ENCODE results near the gene ABCF3. TPM values are rescaled to one million over a fixed set of nuclear protein-coding genes. Genes with fewer than 3 reads are reported as not detected.

The ABCF3 gene
- total RNA-seq, 4 donors from 2014 or later = 11.8 to 73.0 (median 36.8) TPM

GRCh38 chr3:184154885-184155643 is 30.9 kb upstream of the ABCF3 start, which contains the start of gene DVL3:
Gene DVL3, plus strand, starts transcription at chr3:184155377. Its CDS starts 259 bp downstream, at chr3:184155636.
- peaks cover 4 to 17% of the 10 kb centered on the region in 2 donors for H3K4me1 ChIP-seq
- TF ChIP-seq CTCF (IDR thresholded peaks at IDR 0.05) (peak in 1 of 4 experiments; percentile 7), POLR2A (IDR thresholded peaks at IDR 0.05) (peak; percentile 49 to 58)
- no peaks in the 10 kb centered on the region for H3K9me3 ChIP-seq
- peak within 1 kb of the TSS; percentile 75 to 97 for H3K4me3 ChIP-seq
- no peaks in the 10 kb centered on the region for H3K36me3 ChIP-seq
- intact Hi-C loops (cut with DNase I; ENCODE audit: low total_unique reads) = no loop called here
- H3K27me3 ChIP-seq = no peaks in the 10 kb centered on the region
- peak; percentile 57 to 73 for DNase-seq
- peak within 1 kb of the TSS; percentile 90 to 95 for H3K27ac ChIP-seq

GRCh38 chr3:184155644-184156521 is 30.1 kb upstream of the ABCF3 start:
- Histone ChIP-seq H3K9me3 (no peaks in the 10 kb centered on the region), H3K4me3 (peak overlapping the region; percentile 75 to 97), H3K36me3 (no peaks in the 10 kb centered on the region), H3K27me3 (no peaks in the 10 kb centered on the region), H3K4me1 (peaks cover 4 to 24% of the 10 kb centered on the region in 2 donors), H3K27ac (peak overlapping the region; percentile 90 to 95)
- intact Hi-C loops (cut with DNase I; ENCODE audit: low total_unique reads) = no loop called here
- TF ChIP-seq CTCF (IDR thresholded peaks at IDR 0.05) (no peak), POLR2A (IDR thresholded peaks at IDR 0.05) (no peak)
- DNase-seq = peak in 1 of 2 donors; percentile 44

GRCh38 chr3:184156522-184156955 is 29.5 kb upstream of the ABCF3 start:
- H3K4me3 ChIP-seq = peak overlapping the region; percentile 75 to 97
- peak overlapping the region; percentile 90 to 95 for H3K27ac ChIP-seq
- peak; percentile 58 to 73 for DNase-seq
- H3K36me3 ChIP-seq = no peaks in the 10 kb centered on the region
- no peak for TF ChIP-seq CTCF (IDR thresholded peaks at IDR 0.05)
- TF ChIP-seq POLR2A (IDR thresholded peaks at IDR 0.05) = no peak
- no peaks in the 10 kb centered on the region for H3K27me3 ChIP-seq
- H3K9me3 ChIP-seq = no peaks in the 10 kb centered on the region
- intact Hi-C loops (cut with DNase I; ENCODE audit: low total_unique reads) = no loop called here
- H3K4me1 ChIP-seq = peaks cover 4 to 27% of the 10 kb centered on the region in 2 donors

GRCh38 chr3:184157206-184157605 is 28.8 kb upstream of the ABCF3 start:
- peak overlapping the region; percentile 90 to 95 for H3K27ac ChIP-seq
- H3K27me3 ChIP-seq = no peaks in the 10 kb centered on the region
- no peaks in the 10 kb centered on the region for H3K36me3 ChIP-seq
- H3K4me3 ChIP-seq = peak overlapping the region; percentile 75 to 97
- TF ChIP-seq CTCF (IDR thresholded peaks at IDR 0.05) (no peak), POLR2A (IDR thresholded peaks at IDR 0.05) (no peak)
- no peaks in the 10 kb centered on the region for H3K9me3 ChIP-seq
- peaks cover 4 to 27% of the 10 kb centered on the region in 2 donors for H3K4me1 ChIP-seq
- DNase-seq = no peak
- intact Hi-C loops (cut with DNase I; ENCODE audit: low total_unique reads) = no loop called here
